Transverse colon (tissue), 4 donors: ENCODE data around the gene HPSE2. TPM values are rescaled to one million over a fixed set of nuclear protein-coding genes. Genes with fewer than 3 reads are reported as not detected.

Source experiments
- DNase-seq: peaks from one replicate; pipeline ENCODE4 v3.0.0-alpha.2; 2019
- H3K27ac ChIP-seq, 4 donors: fragments of 200-600 bp; sonication (generic); 2 replicates each; pipeline ENCODE4 v1.5.1; 2016 to 2018; ENCODE audit warnings: inconsistent platforms in 4 of 4
- H3K27me3 ChIP-seq: fragments of 200-600 bp; sonication (generic); 2 replicates; pipeline ENCODE4 v1.5.1; 2017; ENCODE audit warnings: inconsistent platforms
- H3K36me3 ChIP-seq, 4 donors: fragments of 200-600 bp; sonication (generic); 2 replicates each; pipeline ENCODE4 v1.5.1; 2017 to 2019; ENCODE audit warnings: inconsistent platforms in 4 of 4
- H3K4me1 ChIP-seq, 4 donors: fragments of 200-600 bp; sonication (generic); 2 replicates each; pipeline ENCODE4 v1.5.1; 2017 to 2020; ENCODE audit warnings: inconsistent platforms in 4 of 4
- H3K4me3 ChIP-seq, 4 donors: fragments of 200-600 bp; sonication (generic); 1 replicate in 1 of 4; 2 replicates in 3 of 4; pipeline versions ENCODE4 v1.5.1 to v1.6.1; 2017 to 2019; ENCODE audit warnings: inconsistent platforms in 4 of 4
- H3K9me3 ChIP-seq, 2 donors: fragments of 200-600 bp; sonication (generic); 2 replicates each; pipeline ENCODE4 v1.5.1; 2017 to 2019; ENCODE audit warnings: inconsistent platforms in 2 of 2
- CTCF ChIP-seq, 5 experiments: fragments of 200-600 bp in 3 of 5; fragments of 450-650 bp in 2 of 5; sonication (generic) in 3 of 5; IDR thresholded peaks; 1 replicate in 2 of 5; 2 replicates in 3 of 5; pipeline ENCODE4 v1.5.1; 2016 to 2017; ENCODE audit warnings: antibody characterized with exemption in 5 of 5, inconsistent platforms in 3 of 5, mild to moderate bottlenecking in 2 of 5, moderate library complexity in 1 of 5
- EP300 ChIP-seq: sonication (generic); formaldehyde crosslinking; IDR thresholded peaks from one replicate; pipeline ENCODE4 v1.6.1; 2017; ENCODE audit warnings: antibody characterized with exemption, low read depth
- POLR2A ChIP-seq: fragments of 450-650 bp; IDR thresholded peaks from one replicate; pipeline ENCODE4 v1.6.1; 2016; ENCODE audit warnings: antibody characterized with exemption, mild to moderate bottlenecking, moderate library complexity
- POLR2AphosphoS5 ChIP-seq, 3 donors: sonication (generic); formaldehyde crosslinking; IDR thresholded peaks; one replicate each; pipeline ENCODE4 v1.6.1; 2016; ENCODE audit warnings: antibody characterized with exemption in 3 of 3
- WGBS, 2 donors: methylation state at CpG; one replicate each; pipeline ENCODE4 v1.1.5; 2018; ENCODE audit warnings: low coverage in 1 of 2; 5-methylcytosine and 5-hydroxymethylcytosine counted together
- in situ Hi-C, 4 donors: fragments of 200-750 bp; cut with MboI; loops; one replicate each; pipeline versions ENCODE4 v1.15.0 to v1.15.1; 2017; ENCODE audit warnings: low sequenced_read_pairs in 3 of 4, low pct_ligation_motif_present in 1 of 4, low pct_unique_long_range_greater_than_20kb in 1 of 4
- intact Hi-C: fragments of 100-400 bp; cut with DNase I; formaldehyde crosslinking; loops from one replicate; pipeline ENCODE4 v1.15.1; 2023; ENCODE audit warnings: low total_unique reads
- total RNA-seq, 4 donors: library from RNA; depleted of rRNA; stranded (reverse); fragments of >200 nt; gene quantifications; one replicate each; pipeline ENCODE4 v1.1.0, GENCODE V29; 2016

The HPSE2 gene
- total RNA-seq, 4 donors from 2014 or later, result 2.2 to 3.0 TPM; not detected in 2

- Histone ChIP-seq H3K4me1 (no peaks in the 10 kb centered on the region), H3K27ac (no peak overlapping the region), H3K27me3 (no peaks in the 10 kb centered on the region), H3K4me3 (no peak overlapping the region), H3K9me3 (no peaks in the 10 kb centered on the region), H3K36me3 (no peaks in the 10 kb centered on the region)
- TF ChIP-seq EP300 (no peak), POLR2A (no peak), POLR2AphosphoS5 (IDR thresholded peaks at IDR 0.05) (no peak), CTCF (IDR thresholded peaks at IDR 0.05) (no peak)
- no peak for DNase-seq
- intact Hi-C loops, result no loop called here
- 62% methylated on average over 5 of the region's 5 CpGs; no CpG with 5 or more reads in 1 of the 2 donors for WGBS, 2 donors
- in situ Hi-C loops, result no loop called here
Observed at GRCh38 chr10:98696516-98696915, 539.1 kb downstream of the HPSE2 start.

GRCh38 chr10:98694883-98695282 lies 540.8 kb downstream of the HPSE2 start:
- Histone ChIP-seq H3K27me3 (no peaks in the 10 kb centered on the region), H3K4me1 (no peaks in the 10 kb centered on the region), H3K4me3 (no peak overlapping the region), H3K36me3 (no peaks in the 10 kb centered on the region), H3K9me3 (no peaks in the 10 kb centered on the region), H3K27ac (no peak overlapping the region)
- in situ Hi-C loops (no loop called here), intact Hi-C loops (no loop called here)
- no peak for DNase-seq
- TF ChIP-seq POLR2AphosphoS5 (IDR thresholded peaks at IDR 0.05) (no peak), CTCF (IDR thresholded peaks at IDR 0.05) (no peak), EP300 (no peak), POLR2A (no peak)

- in situ Hi-C loops, result no loop called here
Observed at GRCh38 chr10:98694014-98694413, 541.6 kb downstream of the HPSE2 start.

GRCh38 chr10:98687685-98688084 lies 548.0 kb downstream of the HPSE2 start:
- Histone ChIP-seq H3K9me3 (peaks cover 0 to 14% of the 10 kb centered on the region in 2 donors), H3K4me3 (no peak overlapping the region), H3K4me1 (peaks cover 0 to 10% (median 0%) of the 10 kb centered on the region in 4 donors), H3K27me3 (no peaks in the 10 kb centered on the region), H3K36me3 (no peaks in the 10 kb centered on the region), H3K27ac (no peak overlapping the region)
- in situ Hi-C loops, result no loop called here
- DNase-seq, result no peak
- WGBS, 2 donors, result 100% methylated on average over 1 of the region's 1 CpG
- intact Hi-C loops, result no loop called here
- TF ChIP-seq CTCF (IDR thresholded peaks at IDR 0.05) (no peak), EP300 (no peak), POLR2AphosphoS5 (IDR thresholded peaks at IDR 0.05) (no peak)

More at GRCh38 chr10:98694014-98694413, 541.6 kb downstream of the HPSE2 start:
- H3K4me1 ChIP-seq, result no peaks in the 10 kb centered on the region
- no peak for TF ChIP-seq POLR2A
- TF ChIP-seq EP300, result no peak
- no peak for TF ChIP-seq POLR2AphosphoS5 (IDR thresholded peaks at IDR 0.05)
- TF ChIP-seq CTCF (IDR thresholded peaks at IDR 0.05), result no peak
- no peak for DNase-seq
- H3K27me3 ChIP-seq, result no peaks in the 10 kb centered on the region
- H3K9me3 ChIP-seq, result no peaks in the 10 kb centered on the region
- no peaks in the 10 kb centered on the region for H3K36me3 ChIP-seq
- 50 to 63% methylated on average over 2 of the region's 2 CpGs for WGBS, 2 donors
- H3K27ac ChIP-seq, result no peak overlapping the region
- intact Hi-C loops, result no loop called here
- no peak overlapping the region for H3K4me3 ChIP-seq
